Chondrocyte (in vitro differentiated cells): Measurements from ENCODE around the gene HDGF. TPM values are rescaled to one million over a fixed set of nuclear protein-coding genes. Genes with fewer than 3 reads are reported as not detected.
A peak's percentile ranks its signal among the peaks of the same experiment; 100 is the strongest.
"Not testable (repeated sequence)": the region's sequence is repeated elsewhere in the genome, so short reads cannot be mapped to it uniquely, and the experiment has no call there.

Experiments used
- DNase-seq: peaks from one replicate; pipeline ENCODE4 v3.0.0; 2021; ENCODE audit warnings: mixed read lengths, low spot score
- H3K27ac Mint-ChIP-seq: one replicate; pipeline ENCODE4 v1.8.0; 2021; ENCODE audit warnings: mild to moderate bottlenecking, moderate library complexity, mixed read lengths; ENCODE audit not compliant: unreplicated experiment
- H3K27me3 Mint-ChIP-seq: 2 replicates; pipeline ENCODE4 v1.8.0; 2021; ENCODE audit warnings: low read depth, mixed read lengths
- H3K36me3 Mint-ChIP-seq: 2 replicates; pipeline ENCODE4 v1.8.0; 2021; ENCODE audit warnings: low read depth, mixed read lengths
- H3K4me1 Mint-ChIP-seq: 2 replicates; pipeline ENCODE4 v1.8.0; 2021; ENCODE audit warnings: low read depth, mild to moderate bottlenecking, mixed read lengths
- H3K4me3 Mint-ChIP-seq: one replicate; pipeline ENCODE4 v1.8.0; 2021; ENCODE audit warnings: mild to moderate bottlenecking, moderate library complexity, mixed read lengths; ENCODE audit not compliant: unreplicated experiment
- H3K9me3 Mint-ChIP-seq: 2 replicates; pipeline ENCODE4 v1.8.0; 2021; ENCODE audit warnings: low read depth, mixed read lengths
- CTCF ChIP-seq: fragments of 200-600 bp; sonication (generic); IDR thresholded peaks from 2 replicates; pipeline ENCODE4 v1.5.0; 2021; ENCODE audit warnings: antibody characterized with exemption, mild to moderate bottlenecking, moderate library complexity
- total RNA-seq: library from RNA; stranded (reverse); gene quantifications from 3 replicates; pipeline ENCODE4 v1.2.1, GENCODE V29; 2021

Gene HDGF
- total RNA-seq, 1 donor from 2014 or later = 136 TPM

DNA sequence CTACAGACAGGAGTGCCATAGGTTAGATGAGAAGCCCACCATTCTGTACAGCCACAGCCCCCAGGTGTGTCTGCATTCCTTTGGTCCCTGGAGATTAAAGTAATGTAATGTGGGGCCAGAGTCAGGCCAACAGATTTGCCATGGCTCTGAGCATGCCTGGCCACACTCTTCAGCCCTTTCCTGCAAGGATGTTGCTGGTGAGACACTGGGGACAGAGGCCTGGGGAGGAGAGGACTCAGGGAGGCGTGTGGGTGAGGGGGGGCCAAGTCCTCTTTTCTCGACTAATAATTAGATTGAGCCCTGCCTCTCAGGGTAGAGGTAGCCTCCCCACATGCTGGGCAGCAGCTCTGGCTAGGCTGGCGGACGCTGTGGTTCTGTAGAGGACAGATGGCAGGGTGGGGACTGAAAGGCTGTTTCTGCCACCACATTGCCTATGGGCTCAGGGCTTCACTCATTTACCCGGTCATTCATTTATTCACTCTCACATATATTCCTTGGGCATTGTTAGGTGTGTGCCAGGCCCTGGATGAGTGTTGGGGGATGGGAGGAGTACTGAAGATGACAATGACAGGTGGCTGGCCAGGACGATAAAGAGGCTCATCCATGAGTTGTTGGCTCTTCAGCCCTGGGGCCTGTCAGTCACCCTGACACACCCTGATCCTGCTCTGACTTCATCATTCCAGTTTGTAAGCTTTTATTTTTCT is 8.8 kb upstream of the HDGF start:
- H3K4me3 Mint-ChIP-seq = no peak overlapping the region

DNA sequence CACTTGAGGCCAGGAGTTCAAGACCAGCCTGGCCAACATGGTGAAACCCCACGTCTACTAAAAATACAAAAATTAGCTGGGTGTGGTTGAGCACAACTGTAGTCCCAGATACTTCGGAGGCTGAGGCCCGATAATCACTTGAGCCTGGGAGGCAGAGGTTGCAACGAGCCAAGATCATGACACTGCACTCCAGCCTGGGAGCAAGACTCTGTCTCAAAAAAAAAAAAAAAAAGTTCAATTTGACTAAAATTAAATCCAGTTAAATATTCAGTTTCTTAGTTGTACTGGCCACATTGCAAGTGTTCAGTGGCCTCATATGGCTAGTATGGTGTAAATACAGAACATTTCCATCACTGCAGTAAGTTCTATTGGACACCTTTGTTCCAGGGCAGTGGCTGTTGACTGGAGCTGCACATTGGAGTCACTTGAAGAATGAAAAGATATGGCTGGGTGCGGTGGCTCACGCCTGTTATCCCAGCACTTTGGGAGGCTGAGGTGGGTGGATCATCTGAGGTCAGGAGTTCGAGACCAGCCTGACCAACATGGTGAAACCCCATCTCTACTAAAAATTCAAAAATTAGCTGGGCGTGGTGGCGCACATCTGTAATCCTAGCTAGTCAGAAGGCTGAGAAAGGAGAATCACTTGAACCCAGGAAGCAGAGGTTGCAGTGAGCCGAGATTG is 6.2 kb upstream of the HDGF start:
- H3K4me3 Mint-ChIP-seq, H3K9me3 Mint-ChIP-seq, H3K27me3 Mint-ChIP-seq, H3K27ac Mint-ChIP-seq, H3K4me1 Mint-ChIP-seq, H3K36me3 Mint-ChIP-seq: not testable (repeated sequence)
- peak; percentile 11 for DNase-seq

More for the DNA sequence above, 8.8 kb upstream of the HDGF start:
- Mint-ChIP-seq H3K27me3 (no peaks in the 10 kb centered on the region), H3K27ac (no peak overlapping the region), H3K36me3 (no peaks in the 10 kb centered on the region), H3K9me3 (no peaks in the 10 kb centered on the region), H3K4me1 (no peaks in the 10 kb centered on the region)
- peak; percentile 75 for DNase-seq
- TF ChIP-seq CTCF = no peak

GRCh38 chr1:156756355-156756754 is 4.9 kb upstream of the HDGF start:
- H3K27me3 Mint-ChIP-seq = no peaks in the 10 kb centered on the region
- H3K27ac Mint-ChIP-seq = no peak overlapping the region
- TF ChIP-seq CTCF = no peak
- no peak for DNase-seq
- no peaks in the 10 kb centered on the region for H3K36me3 Mint-ChIP-seq
- no peaks in the 10 kb centered on the region for H3K9me3 Mint-ChIP-seq
- H3K4me1 Mint-ChIP-seq = peaks cover 11% of the 10 kb centered on the region
- H3K4me3 Mint-ChIP-seq = no peak overlapping the region

- DNase-seq = no peak
- no peak overlapping the region for H3K27ac Mint-ChIP-seq
- H3K4me3 Mint-ChIP-seq = no peak overlapping the region
- no peaks in the 10 kb centered on the region for H3K9me3 Mint-ChIP-seq
- no peaks in the 10 kb centered on the region for H3K27me3 Mint-ChIP-seq
- H3K4me1 Mint-ChIP-seq = peaks cover 12% of the 10 kb centered on the region
- H3K36me3 Mint-ChIP-seq = no peaks in the 10 kb centered on the region
- TF ChIP-seq CTCF = no peak
Observed at GRCh38 chr1:156755527-156755950, 4.1 kb upstream of the HDGF start.

DNA sequence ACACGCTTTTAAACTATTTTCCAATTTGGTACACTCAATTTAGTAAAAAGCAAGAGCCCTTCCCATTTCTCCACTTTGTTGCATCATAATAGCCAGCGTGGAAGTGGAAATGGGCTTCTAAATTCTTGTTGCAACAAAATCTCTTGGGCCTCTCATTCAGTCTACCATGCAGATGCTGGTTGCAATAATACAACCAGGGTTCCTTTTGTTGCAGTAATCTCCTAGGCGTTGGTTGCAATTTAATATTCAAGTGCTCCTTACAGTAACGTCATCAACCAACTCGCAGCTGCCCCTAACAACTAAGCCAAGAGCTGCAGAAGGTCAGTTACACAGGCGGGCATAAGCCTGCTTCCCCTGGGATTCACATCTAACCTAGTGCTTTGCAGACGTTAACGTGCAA is 2.7 kb upstream of the HDGF start:
- no peak overlapping the region for H3K4me3 Mint-ChIP-seq
- TF ChIP-seq CTCF = no peak
- H3K36me3 Mint-ChIP-seq = no peaks in the 10 kb centered on the region
- no peaks in the 10 kb centered on the region for H3K27me3 Mint-ChIP-seq
- no peaks in the 10 kb centered on the region for H3K9me3 Mint-ChIP-seq
- H3K27ac Mint-ChIP-seq = no peak overlapping the region
- H3K4me1 Mint-ChIP-seq = peaks cover 25% of the 10 kb centered on the region
- peak; percentile 14 for DNase-seq
